BLaER1 treated with 17β-estradiol and CSF1 and Interleukin-3, amounts not matched to agents 10 nM and 100 nM (cell line): ENCODE results near the gene MED12L.

ENCODE experiments used
- H3K27ac ChIP-seq, 11 experiments: shearing (Covaris generic); formaldehyde crosslinking; 2 replicates each; pipeline ENCODE4 v1.8.1; 2022
- H3K27me3 ChIP-seq, 11 experiments: shearing (Covaris generic); formaldehyde crosslinking; 2 replicates each; pipeline ENCODE4 v1.8.1; 2022
- H3K36me3 ChIP-seq, 11 experiments: shearing (Covaris generic); formaldehyde crosslinking; 2 replicates each; pipeline ENCODE4 v1.8.1; 2022
- H3K4me1 ChIP-seq, 10 experiments: shearing (Covaris generic); formaldehyde crosslinking; 2 replicates each; pipeline ENCODE4 v1.8.1; 2022
- H3K4me2 ChIP-seq, 11 experiments: shearing (Covaris generic); formaldehyde crosslinking; 2 replicates each; pipeline ENCODE4 v1.8.1; 2022
- H3K4me3 ChIP-seq, 10 experiments: shearing (Covaris generic); formaldehyde crosslinking; 2 replicates each; pipeline ENCODE4 v1.8.1; 2022
- H3K9ac ChIP-seq, 11 experiments: shearing (Covaris generic); formaldehyde crosslinking; 2 replicates each; pipeline ENCODE4 v1.8.1; 2022
- H3K9me3 ChIP-seq, 11 experiments: shearing (Covaris generic); formaldehyde crosslinking; replicated peaks in 1 of 11; 2 replicates each; pipeline ENCODE4 v1.8.1; 2022
- H4K20me1 ChIP-seq, 11 experiments: shearing (Covaris generic); formaldehyde crosslinking; 2 replicates each; pipeline ENCODE4 v1.8.1; 2022
- Cebpa-rat ChIP-seq, 11 experiments: shearing (Covaris generic); IDR thresholded peaks; 2 replicates each; pipeline ENCODE4 v1.8.1; 2022

The MED12L gene

DNA sequence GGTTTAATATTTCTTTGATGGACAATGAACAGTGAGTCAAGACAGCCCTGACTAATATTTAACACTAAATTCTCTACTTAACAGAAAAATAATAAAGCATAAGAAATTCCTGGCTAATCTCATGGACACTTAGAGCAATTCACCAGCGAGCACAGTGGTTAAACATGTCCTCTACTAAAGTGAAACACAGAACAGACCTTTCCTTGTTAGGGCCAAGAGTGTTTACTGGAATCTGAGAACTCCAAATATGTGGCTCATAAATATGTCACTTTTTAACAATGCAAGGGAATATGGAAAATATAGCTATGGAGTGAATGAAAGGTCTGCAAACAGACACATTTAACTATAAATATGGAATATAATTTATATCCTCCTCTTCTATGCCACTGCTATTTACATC, 394.0 kb downstream of the MED12L start:
- Histone ChIP-seq H3K27ac (no peak overlapping the region), H3K4me3 (no peak overlapping the region), H3K9me3 (peaks cover 23 to 43% (median 33%) of the 10 kb centered on the region in 11 experiments), H3K27me3 (no peaks in the 10 kb centered on the region), H3K4me1 (peaks cover 6 to 17% (median 11%) of the 10 kb centered on the region in 10 experiments; a peak in 18 of 20 replicates), H3K36me3 (no peaks in the 10 kb centered on the region), H3K4me2 (no peak overlapping the region), H3K9ac (no peak overlapping the region), H4K20me1 (no peaks in the 10 kb centered on the region)
- TF ChIP-seq Cebpa-rat (IDR thresholded peaks at IDR 0.05), result no peak

- H3K27me3 ChIP-seq, result no peaks in the 10 kb centered on the region
- no peak overlapping the region for H3K9ac ChIP-seq
- H3K4me2 ChIP-seq, result no peak overlapping the region
- no peak overlapping the region for H3K27ac ChIP-seq
- H3K4me3 ChIP-seq, result no peak overlapping the region
- peaks cover 22 to 43% (median 33%) of the 10 kb centered on the region in 11 experiments for H3K9me3 ChIP-seq
- H3K36me3 ChIP-seq, result no peaks in the 10 kb centered on the region
- no peak for TF ChIP-seq Cebpa-rat (IDR thresholded peaks at IDR 0.05)
- H4K20me1 ChIP-seq, result no peaks in the 10 kb centered on the region
- peaks cover 6 to 17% (median 11%) of the 10 kb centered on the region in 10 experiments; a peak in 18 of 20 replicates for H3K4me1 ChIP-seq
Observed at GRCh38 chr3:151480492-151480891, 395.0 kb downstream of the MED12L start.

DNA sequence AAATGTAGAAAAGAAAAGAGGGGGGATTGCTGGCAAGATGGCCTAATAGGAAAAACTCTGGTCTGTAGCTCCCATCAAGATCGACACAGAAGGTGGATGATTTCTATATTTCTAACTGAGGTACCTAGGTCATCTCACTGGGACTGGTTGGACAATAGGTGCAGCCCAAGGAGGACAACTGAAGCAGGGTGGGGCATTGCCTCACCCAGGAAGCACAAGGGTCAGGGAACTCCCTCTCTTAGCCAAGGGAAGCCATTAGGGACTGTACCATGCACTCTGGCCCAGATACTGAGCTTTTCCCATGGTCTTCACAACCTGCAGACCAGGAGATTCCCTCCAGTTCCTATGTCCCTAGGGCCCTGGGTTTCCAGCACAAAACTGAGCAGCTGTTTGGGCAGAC, 398.0 kb downstream of the MED12L start:
- Histone ChIP-seq H3K27ac (no peak overlapping the region), H3K9ac (no peak overlapping the region), H3K4me3 (no peak overlapping the region), H3K4me2 (no peak overlapping the region), H3K36me3 (no peaks in the 10 kb centered on the region), H3K9me3 (peaks cover 12 to 38% (median 26%) of the 10 kb centered on the region in 11 experiments; a peak in 19 of 22 replicates), H4K20me1 (no peaks in the 10 kb centered on the region), H3K4me1 (peaks cover 0 to 6% (median 0%) of the 10 kb centered on the region in 10 experiments; a peak in 2 of 20 replicates), H3K27me3 (no peaks in the 10 kb centered on the region)
- no peak for TF ChIP-seq Cebpa-rat (IDR thresholded peaks at IDR 0.05)

GRCh38 chr3:151483961-151484520, 398.6 kb downstream of the MED12L start:
- H3K4me2 ChIP-seq, result no peak overlapping the region
- TF ChIP-seq Cebpa-rat (IDR thresholded peaks at IDR 0.05), result no peak
- H3K27me3 ChIP-seq, result no peaks in the 10 kb centered on the region
- H3K36me3 ChIP-seq, result no peaks in the 10 kb centered on the region
- H4K20me1 ChIP-seq, result no peaks in the 10 kb centered on the region
- no peak overlapping the region for H3K9ac ChIP-seq
- peaks cover 0 to 6% (median 0%) of the 10 kb centered on the region in 10 experiments; a peak in 2 of 20 replicates for H3K4me1 ChIP-seq
- peaks cover 12 to 41% (median 28%) of the 10 kb centered on the region in 11 experiments; a peak in 19 of 22 replicates for H3K9me3 ChIP-seq
- no peak overlapping the region for H3K27ac ChIP-seq
- no peak overlapping the region for H3K4me3 ChIP-seq
